WTC11 (cell line): ENCODE measurements around the gene TMEM117. TPM values are rescaled to one million over a fixed set of nuclear protein-coding genes. Genes with fewer than 3 reads are reported as not detected.

Source experiments
- ATAC-seq: fragments of 200-7000 bp; cut with Tn5 transposase; 2 replicates; pipeline ENCODE4 v1.10.0; 2021; ENCODE audit warnings: mild to moderate bottlenecking, moderate library complexity
- CTCF ChIA-PET: fragments of 300-600 bp; sonication (Branson Sonifier 250); formaldehyde crosslinking; loops from one replicate; lab custom pipeline; 2021; ENCODE audit warnings: antibody characterized with exemption; lab: Charles Lee
- POLR2A ChIA-PET: fragments of 350-600 bp; sonication (Branson Sonifier 250); formaldehyde crosslinking; loops from one replicate; lab custom pipeline; 2021; ENCODE audit warnings: antibody characterized with exemption; lab: Charles Lee
- DNase-seq: peaks from one replicate; pipeline ENCODE4 v3.0.0; 2021; ENCODE audit warnings: low spot score
- H3K27ac Mint-ChIP-seq: 2 replicates; pipeline ENCODE4 v1.8.0; 2021; ENCODE audit warnings: mixed read lengths
- H3K27me3 Mint-ChIP-seq: 2 replicates; pipeline ENCODE4 v1.8.0; 2021; ENCODE audit warnings: low read depth, mild to moderate bottlenecking, moderate library complexity, mixed read lengths
- H3K36me3 Mint-ChIP-seq: 2 replicates; pipeline ENCODE4 v1.8.0; 2021; ENCODE audit warnings: mixed read lengths
- H3K4me1 Mint-ChIP-seq: 2 replicates; pipeline ENCODE4 v1.8.0; 2022; ENCODE audit warnings: mixed read lengths
- H3K4me3 Mint-ChIP-seq: 2 replicates; pipeline ENCODE4 v1.8.0; 2021; ENCODE audit warnings: mild to moderate bottlenecking, moderate library complexity, mixed read lengths
- H3K9me3 Mint-ChIP-seq: 2 replicates; pipeline ENCODE4 v1.8.0; 2021; ENCODE audit warnings: mixed read lengths
- ELF4 ChIP-seq: sonication (generic); formaldehyde crosslinking; IDR thresholded peaks from 2 replicates; pipeline ENCODE4 v1.8.1; 2022; ENCODE audit warnings: low read depth, mild to moderate bottlenecking, moderate library complexity, missing genetic modification reagents
- JUN ChIP-seq: sonication (generic); formaldehyde crosslinking; IDR thresholded peaks from 2 replicates; pipeline ENCODE4 v1.8.0; 2023; ENCODE audit warnings: mild to moderate bottlenecking, missing genetic modification reagents
- KAT7 ChIP-seq: sonication (generic); formaldehyde crosslinking; IDR thresholded peaks from 2 replicates; pipeline ENCODE4 v1.8.1; 2023; ENCODE audit warnings: missing genetic modification reagents, mild to moderate bottlenecking, borderline replicate concordance
- MXD4 ChIP-seq: fragments of 250-450 bp; sonication (Bioruptor Pico); IDR thresholded peaks from 2 replicates; pipeline ENCODE4 v1.8.0; 2021; ENCODE audit warnings: mild to moderate bottlenecking, moderate library complexity, borderline replicate concordance
- NFE2L1 ChIP-seq: sonication (generic); formaldehyde crosslinking; IDR thresholded peaks from 2 replicates; pipeline ENCODE4 v1.8.1; 2023; ENCODE audit warnings: missing genetic modification reagents
- NR3C1 ChIP-seq: sonication (generic); formaldehyde crosslinking; conservative IDR thresholded peaks from 2 replicates; pipeline ENCODE4 v1.8.1; 2023; ENCODE audit warnings: low read depth, mild to moderate bottlenecking, missing genetic modification reagents
- RELA ChIP-seq: sonication (generic); formaldehyde crosslinking; IDR thresholded peaks from 2 replicates; pipeline ENCODE4 v1.8.1; 2022; ENCODE audit warnings: missing genetic modification reagents, mild to moderate bottlenecking, borderline replicate concordance
- TEAD1 ChIP-seq: sonication (generic); formaldehyde crosslinking; IDR thresholded peaks from 2 replicates; pipeline ENCODE4 v1.8.0; 2022; ENCODE audit warnings: mild to moderate bottlenecking, missing genetic modification reagents
- ZNF416 ChIP-seq: fragments of 250-450 bp; sonication (Bioruptor Pico); IDR thresholded peaks from 2 replicates; pipeline ENCODE4 v1.9.0; 2021; ENCODE audit warnings: mild to moderate bottlenecking, inconsistent platforms
- total RNA-seq: library from RNA; stranded (reverse); gene quantifications from 3 replicates; pipeline ENCODE4 v1.2.3, GENCODE V29; 2021
- TF ChIP-seq, protein P1 (sequence below): sonication (generic); formaldehyde crosslinking; IDR thresholded peaks from 2 replicates; pipeline ENCODE4 v1.8.0; 2023; ENCODE audit warnings: missing genetic modification reagents, mild to moderate bottlenecking, borderline replicate concordance
- TF ChIP-seq, protein P2 (sequence below): fragments of 250-450 bp; sonication (Bioruptor Pico); IDR thresholded peaks from 2 replicates; pipeline ENCODE4 v1.9.0; 2021; ENCODE audit warnings: mild to moderate bottlenecking
- TF ChIP-seq, protein P3 (sequence below): sonication (generic); formaldehyde crosslinking; IDR thresholded peaks from 2 replicates; pipeline ENCODE4 v1.8.0; 2022; ENCODE audit warnings: mild to moderate bottlenecking, missing genetic modification reagents
- TF ChIP-seq, protein P4 (sequence below): sonication (generic); formaldehyde crosslinking; IDR thresholded peaks from 2 replicates; pipeline ENCODE4 v1.8.1; 2023; ENCODE audit warnings: mild to moderate bottlenecking, missing genetic modification reagents, moderate library complexity
- TF ChIP-seq, protein P5 (sequence below): sonication (generic); formaldehyde crosslinking; IDR thresholded peaks from 2 replicates; pipeline ENCODE4 v1.8.1; 2023; ENCODE audit warnings: mild to moderate bottlenecking, missing genetic modification reagents
- TF ChIP-seq, protein P6 (sequence below): sonication (generic); formaldehyde crosslinking; IDR thresholded peaks from 2 replicates; pipeline ENCODE4 v1.8.1; 2022; ENCODE audit warnings: low read depth, missing genetic modification reagents, borderline replicate concordance

The TMEM117 gene
- total RNA-seq, 1 experiment from 2014 or later = 1.5 TPM

DNA sequence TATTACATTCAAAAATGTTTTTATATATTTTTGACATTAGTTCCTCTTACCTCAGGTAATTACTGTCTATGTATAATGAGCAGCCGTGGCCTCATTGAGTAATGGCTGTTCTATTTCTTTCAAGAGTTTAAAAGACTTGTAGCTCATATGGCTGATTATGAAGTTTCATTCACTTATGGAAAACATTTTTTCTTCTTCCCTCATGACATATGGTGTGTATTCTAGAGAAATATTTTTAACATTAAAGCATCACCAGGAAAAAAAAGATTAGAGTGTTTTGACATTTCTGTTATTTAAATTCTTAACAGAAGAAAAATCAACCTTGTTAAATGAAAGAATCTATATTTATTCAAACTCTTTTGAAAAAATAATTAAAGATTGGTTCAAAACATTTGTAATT, 422.4 kb downstream of the TMEM117 start:
- DNase-seq (no peak), ATAC-seq (no peak)
- peaks cover 6% of the 10 kb centered on the region for H3K4me1 Mint-ChIP-seq
- ChIA-PET CTCF (no interaction called here), POLR2A (no interaction called here)
- TF ChIP-seq MXD4 (CRISPR knock-in tag) (no peak), TEAD1 (CRISPR knock-in tag) (no peak), JUN (CRISPR knock-in tag) (no peak), NR3C1 (CRISPR knock-in tag) (no peak)
- TF ChIP-seq, protein P1, sequence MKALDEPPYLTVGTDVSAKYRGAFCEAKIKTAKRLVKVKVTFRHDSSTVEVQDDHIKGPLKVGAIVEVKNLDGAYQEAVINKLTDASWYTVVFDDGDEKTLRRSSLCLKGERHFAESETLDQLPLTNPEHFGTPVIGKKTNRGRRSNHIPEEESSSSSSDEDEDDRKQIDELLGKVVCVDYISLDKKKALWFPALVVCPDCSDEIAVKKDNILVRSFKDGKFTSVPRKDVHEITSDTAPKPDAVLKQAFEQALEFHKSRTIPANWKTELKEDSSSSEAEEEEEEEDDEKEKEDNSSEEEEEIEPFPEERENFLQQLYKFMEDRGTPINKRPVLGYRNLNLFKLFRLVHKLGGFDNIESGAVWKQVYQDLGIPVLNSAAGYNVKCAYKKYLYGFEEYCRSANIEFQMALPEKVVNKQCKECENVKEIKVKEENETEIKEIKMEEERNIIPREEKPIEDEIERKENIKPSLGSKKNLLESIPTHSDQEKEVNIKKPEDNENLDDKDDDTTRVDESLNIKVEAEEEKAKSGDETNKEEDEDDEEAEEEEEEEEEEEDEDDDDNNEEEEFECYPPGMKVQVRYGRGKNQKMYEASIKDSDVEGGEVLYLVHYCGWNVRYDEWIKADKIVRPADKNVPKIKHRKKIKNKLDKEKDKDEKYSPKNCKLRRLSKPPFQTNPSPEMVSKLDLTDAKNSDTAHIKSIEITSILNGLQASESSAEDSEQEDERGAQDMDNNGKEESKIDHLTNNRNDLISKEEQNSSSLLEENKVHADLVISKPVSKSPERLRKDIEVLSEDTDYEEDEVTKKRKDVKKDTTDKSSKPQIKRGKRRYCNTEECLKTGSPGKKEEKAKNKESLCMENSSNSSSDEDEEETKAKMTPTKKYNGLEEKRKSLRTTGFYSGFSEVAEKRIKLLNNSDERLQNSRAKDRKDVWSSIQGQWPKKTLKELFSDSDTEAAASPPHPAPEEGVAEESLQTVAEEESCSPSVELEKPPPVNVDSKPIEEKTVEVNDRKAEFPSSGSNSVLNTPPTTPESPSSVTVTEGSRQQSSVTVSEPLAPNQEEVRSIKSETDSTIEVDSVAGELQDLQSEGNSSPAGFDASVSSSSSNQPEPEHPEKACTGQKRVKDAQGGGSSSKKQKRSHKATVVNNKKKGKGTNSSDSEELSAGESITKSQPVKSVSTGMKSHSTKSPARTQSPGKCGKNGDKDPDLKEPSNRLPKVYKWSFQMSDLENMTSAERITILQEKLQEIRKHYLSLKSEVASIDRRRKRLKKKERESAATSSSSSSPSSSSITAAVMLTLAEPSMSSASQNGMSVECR (CRISPR knock-in tag) = no peak
- TF ChIP-seq, protein P2, sequence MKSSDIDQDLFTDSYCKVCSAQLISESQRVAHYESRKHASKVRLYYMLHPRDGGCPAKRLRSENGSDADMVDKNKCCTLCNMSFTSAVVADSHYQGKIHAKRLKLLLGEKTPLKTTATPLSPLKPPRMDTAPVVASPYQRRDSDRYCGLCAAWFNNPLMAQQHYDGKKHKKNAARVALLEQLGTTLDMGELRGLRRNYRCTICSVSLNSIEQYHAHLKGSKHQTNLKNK (CRISPR knock-in tag) = no peak
- H3K36me3 Mint-ChIP-seq = no peaks in the 10 kb centered on the region
- no peak overlapping the region for H3K4me3 Mint-ChIP-seq
- H3K27me3 Mint-ChIP-seq = no peaks in the 10 kb centered on the region
- H3K27ac Mint-ChIP-seq = no peak overlapping the region
- H3K9me3 Mint-ChIP-seq = no peaks in the 10 kb centered on the region

DNA sequence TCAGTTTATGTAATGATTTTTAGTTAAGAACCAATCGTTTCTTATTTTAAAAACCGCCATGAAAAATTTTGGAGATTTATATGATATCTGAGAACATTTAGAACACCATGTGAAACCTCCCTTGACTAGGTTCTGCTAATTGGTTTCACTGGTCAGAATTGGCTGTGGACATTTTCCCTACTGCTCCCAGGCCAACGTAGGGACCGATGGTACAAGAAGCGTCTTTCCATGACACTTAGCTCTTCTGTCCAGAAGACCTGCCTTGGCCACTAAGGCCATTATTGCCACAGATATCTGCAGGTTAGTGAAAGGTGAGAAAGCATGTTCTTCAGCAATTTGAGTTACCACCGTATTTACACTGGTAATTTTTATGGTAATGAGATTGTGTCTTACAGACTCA, 424.0 kb downstream of the TMEM117 start:
- H3K27me3 Mint-ChIP-seq = no peaks in the 10 kb centered on the region
- H3K9me3 Mint-ChIP-seq = no peaks in the 10 kb centered on the region
- no peak overlapping the region for H3K27ac Mint-ChIP-seq
- TF ChIP-seq, protein P3, sequence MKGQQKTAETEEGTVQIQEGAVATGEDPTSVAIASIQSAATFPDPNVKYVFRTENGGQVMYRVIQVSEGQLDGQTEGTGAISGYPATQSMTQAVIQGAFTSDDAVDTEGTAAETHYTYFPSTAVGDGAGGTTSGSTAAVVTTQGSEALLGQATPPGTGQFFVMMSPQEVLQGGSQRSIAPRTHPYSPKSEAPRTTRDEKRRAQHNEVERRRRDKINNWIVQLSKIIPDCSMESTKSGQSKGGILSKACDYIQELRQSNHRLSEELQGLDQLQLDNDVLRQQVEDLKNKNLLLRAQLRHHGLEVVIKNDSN = no peak
- TF ChIP-seq TEAD1 (CRISPR knock-in tag) (no peak), NFE2L1 (no peak), KAT7 (CRISPR knock-in tag) (no peak), ELF4 (CRISPR knock-in tag) (no peak), RELA (CRISPR knock-in tag) (no peak), ZNF416 (CRISPR knock-in tag) (no peak)
- TF ChIP-seq, protein P4, sequence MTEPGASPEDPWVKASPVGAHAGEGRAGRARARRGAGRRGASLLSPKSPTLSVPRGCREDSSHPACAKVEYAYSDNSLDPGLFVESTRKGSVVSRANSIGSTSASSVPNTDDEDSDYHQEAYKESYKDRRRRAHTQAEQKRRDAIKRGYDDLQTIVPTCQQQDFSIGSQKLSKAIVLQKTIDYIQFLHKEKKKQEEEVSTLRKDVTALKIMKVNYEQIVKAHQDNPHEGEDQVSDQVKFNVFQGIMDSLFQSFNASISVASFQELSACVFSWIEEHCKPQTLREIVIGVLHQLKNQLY (CRISPR knock-in tag) = no peak
- TF ChIP-seq, protein P5, sequence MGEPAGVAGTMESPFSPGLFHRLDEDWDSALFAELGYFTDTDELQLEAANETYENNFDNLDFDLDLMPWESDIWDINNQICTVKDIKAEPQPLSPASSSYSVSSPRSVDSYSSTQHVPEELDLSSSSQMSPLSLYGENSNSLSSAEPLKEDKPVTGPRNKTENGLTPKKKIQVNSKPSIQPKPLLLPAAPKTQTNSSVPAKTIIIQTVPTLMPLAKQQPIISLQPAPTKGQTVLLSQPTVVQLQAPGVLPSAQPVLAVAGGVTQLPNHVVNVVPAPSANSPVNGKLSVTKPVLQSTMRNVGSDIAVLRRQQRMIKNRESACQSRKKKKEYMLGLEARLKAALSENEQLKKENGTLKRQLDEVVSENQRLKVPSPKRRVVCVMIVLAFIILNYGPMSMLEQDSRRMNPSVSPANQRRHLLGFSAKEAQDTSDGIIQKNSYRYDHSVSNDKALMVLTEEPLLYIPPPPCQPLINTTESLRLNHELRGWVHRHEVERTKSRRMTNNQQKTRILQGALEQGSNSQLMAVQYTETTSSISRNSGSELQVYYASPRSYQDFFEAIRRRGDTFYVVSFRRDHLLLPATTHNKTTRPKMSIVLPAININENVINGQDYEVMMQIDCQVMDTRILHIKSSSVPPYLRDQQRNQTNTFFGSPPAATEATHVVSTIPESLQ (CRISPR knock-in tag) = no peak
- TF ChIP-seq, protein P6, sequence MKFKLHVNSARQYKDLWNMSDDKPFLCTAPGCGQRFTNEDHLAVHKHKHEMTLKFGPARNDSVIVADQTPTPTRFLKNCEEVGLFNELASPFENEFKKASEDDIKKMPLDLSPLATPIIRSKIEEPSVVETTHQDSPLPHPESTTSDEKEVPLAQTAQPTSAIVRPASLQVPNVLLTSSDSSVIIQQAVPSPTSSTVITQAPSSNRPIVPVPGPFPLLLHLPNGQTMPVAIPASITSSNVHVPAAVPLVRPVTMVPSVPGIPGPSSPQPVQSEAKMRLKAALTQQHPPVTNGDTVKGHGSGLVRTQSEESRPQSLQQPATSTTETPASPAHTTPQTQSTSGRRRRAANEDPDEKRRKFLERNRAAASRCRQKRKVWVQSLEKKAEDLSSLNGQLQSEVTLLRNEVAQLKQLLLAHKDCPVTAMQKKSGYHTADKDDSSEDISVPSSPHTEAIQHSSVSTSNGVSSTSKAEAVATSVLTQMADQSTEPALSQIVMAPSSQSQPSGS = no peak
- H3K4me1 Mint-ChIP-seq = peaks cover 6% of the 10 kb centered on the region
- no peak overlapping the region for H3K4me3 Mint-ChIP-seq
- no peaks in the 10 kb centered on the region for H3K36me3 Mint-ChIP-seq
- CTCF ChIA-PET = no interaction called here
- POLR2A ChIA-PET = no interaction called here
- DNase-seq (no peak), ATAC-seq (no peak)
